ENCODE data around the gene TOMM22. TPM values are rescaled to one million over a fixed set of nuclear protein-coding genes. Genes with fewer than 3 reads are reported as not detected.

TOMM22 gene
- total and polyA plus RNA-seq, 2 donors (not counting 3 experiments of a cell fraction or from before 2014, with no cell fraction given) = 62.3 to 98.8 TPM

GRCh38 chr22:38698407-38699094 is 16.8 kb downstream of the TOMM22 start:
- peak; percentile 57 for FAIRE-seq
- no TSS peak for BruUV-seq (replicated peaks)

More at GRCh38 chr22:38698407-38699094, 16.8 kb downstream of the TOMM22 start:
- Histone ChIP-seq H3K36me3 (ENCODE audit: control insufficient read depth in 2 of 2, extremely low read depth in 1 of 2, insufficient read depth in 2 of 2, low read length in 2 of 2) (peaks cover 0 to 1% of the 10 kb centered on the region in 2 experiments), H3K27me3 (ENCODE audit: control insufficient read depth in 2 of 2, insufficient read depth in 2 of 2, low read length in 2 of 2) (no peaks in the 10 kb centered on the region), H3K9me3 (replicated peaks; ENCODE audit: control insufficient read depth, insufficient read depth, low read length) (no peaks in the 10 kb centered on the region), H3K4me3 (replicated peaks in 1 of 3; ENCODE audit: insufficient read depth in 1 of 3, low read depth in 1 of 3, low read length in 3 of 3) (peak overlapping the region; percentile 64 to 78 (median 75)), H3K9ac (replicated peaks; ENCODE audit: extremely low read depth, insufficient read depth, low read length) (peak overlapping the region; percentile 91), H4K20me1 (replicated peaks; ENCODE audit: control insufficient read depth, extremely low read depth, insufficient read depth, low read length) (peaks cover 2% of the 10 kb centered on the region), H3K79me2 (ENCODE audit: control insufficient read depth, insufficient read depth, low read length) (peaks cover 54% of the 10 kb centered on the region), H3K27ac (ENCODE audit: insufficient read depth, low read depth, low read length) (no peak overlapping the region), H3K4me2 (ENCODE audit: insufficient read depth, low read length) (peak overlapping the region; percentile 77), H3K9me1 (replicated peaks; ENCODE audit: control insufficient read depth, extremely low read depth, insufficient read depth, low read length) (no peaks in the 10 kb centered on the region), H2AFZ (ENCODE audit: low read depth, low read length) (no peak overlapping the region), H3K4me1 (ENCODE audit: control insufficient read depth, extremely low read depth, insufficient read depth, low read length) (peaks cover 60% of the 10 kb centered on the region)
- ChIA-PET CTCF (interaction anchor here (0.9 to 7.3 kb wide), 7 partner anchors 8 to 68 kb away, joined by 3 to 59 read pairs (median 4); partner anchors contain the start of genes GTPBP1 and TOMM22), POLR2A (interaction anchor here (1.2 kb wide), 1 partner anchor 17 kb away, joined by 4 read pairs; the partner anchor contains the start of gene TOMM22)
- dilution Hi-C loops (cut with MboI; ENCODE audit: extremely low pct_ligation_motif_present, low sequenced_read_pairs) = no loop called here
- TF ChIP-seq GATA2 (IDR thresholded peaks at IDR 0.05; ENCODE audit: insufficient read depth, insufficient read length, low read depth, low read length) = no peak
- TF ChIP-seq POLR2A (IDR thresholded peaks at IDR 0.05; ENCODE audit: low read depth, low read length) = no peak
- TF ChIP-seq MYC (IDR thresholded peaks at IDR 0.05; ENCODE audit: low read depth, low read length) = no peak
- TF ChIP-seq POLR2AphosphoS5 (IDR thresholded peaks at IDR 0.05; ENCODE audit: insufficient read depth, low read depth, low read length) = no peak
- no peak for TF ChIP-seq EZH2 (IDR thresholded peaks at IDR 0.05; ENCODE audit: borderline replicate concordance, low read depth, low read length, severe bottlenecking)
- TF ChIP-seq JUN (IDR thresholded peaks at IDR 0.05; ENCODE audit: borderline replicate concordance, insufficient read depth, insufficient read length, low read depth) = no peak
- TF ChIP-seq FOS (IDR thresholded peaks at IDR 0.05; ENCODE audit: borderline replicate concordance, insufficient read depth, low read length) = no peak
- TF ChIP-seq MAX (IDR thresholded peaks at IDR 0.05; ENCODE audit: insufficient read depth, insufficient read length) = no peak
- no peak for TF ChIP-seq CTCF (IDR thresholded peaks at IDR 0.05; ENCODE audit: extremely low read depth in 1 of 2, insufficient read depth in 1 of 2, low read depth in 1 of 2, low read length in 2 of 2)
- intact Hi-C loops (cut with micrococcal nuclease) = no loop called here
- no peak for DNase-seq (ENCODE audit: low read depth, low spot score)

All from endothelial cell of umbilical vein (primary cell).